GM21423 (cell line): Measurements from ENCODE around the gene MAP2K7.
"Not testable (repeated sequence)": the region's sequence is repeated elsewhere in the genome, so short reads cannot be mapped to it uniquely, and the experiment has no call there.

Experiments used
- ATAC-seq: cut with Tn5 transposase; IDR thresholded peaks from one replicate; pipeline ENCODE4 v1.9.1; 2021; ENCODE audit warnings: mild to moderate bottlenecking, moderate library complexity; ENCODE audit not compliant: unreplicated experiment

Gene MAP2K7

DNA sequence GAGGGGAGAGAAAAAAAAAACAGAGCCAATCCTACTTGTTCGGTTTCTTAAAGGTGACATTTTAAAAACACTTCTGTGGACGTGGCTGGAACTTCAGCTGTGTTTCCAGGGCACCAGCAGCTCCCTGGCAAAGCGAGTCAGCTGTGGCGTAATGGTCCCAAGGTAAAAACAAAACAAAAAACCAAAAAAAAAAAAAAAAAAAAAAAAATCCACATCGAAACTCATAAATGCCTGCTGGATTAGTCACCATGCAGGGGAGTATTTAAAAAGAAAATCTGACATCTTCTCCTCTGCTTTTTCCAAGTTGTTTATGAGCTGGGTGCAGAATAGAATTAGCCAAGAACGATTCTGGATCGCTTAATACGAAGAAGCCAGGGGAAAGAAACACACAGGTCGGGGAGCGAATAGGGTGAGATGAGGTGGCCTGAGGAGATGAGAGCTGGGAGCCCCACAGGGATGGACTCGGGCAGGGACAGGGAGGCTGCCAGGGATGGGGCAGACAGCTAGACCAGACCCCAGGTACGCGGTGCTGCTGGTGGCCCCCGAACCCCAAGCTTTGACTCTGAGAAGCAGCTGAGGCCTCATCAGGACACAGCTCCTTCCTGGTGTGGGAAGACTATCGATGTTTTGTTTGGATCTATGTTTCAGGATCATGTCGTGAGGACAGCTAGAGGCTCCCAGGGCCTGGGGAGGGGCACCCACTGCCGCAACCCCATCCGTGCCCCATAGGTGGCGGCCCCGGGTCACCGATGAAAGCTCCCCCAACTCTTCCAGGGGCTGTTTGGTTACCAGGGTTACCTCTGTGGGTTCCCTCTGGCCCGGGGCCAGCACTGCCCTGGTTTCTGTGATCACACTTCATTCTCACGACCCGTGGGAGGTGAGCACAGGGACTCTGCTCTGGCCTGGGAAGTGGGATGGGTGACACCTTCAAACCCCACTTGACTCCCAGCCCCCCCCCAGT lies 25.3 kb downstream of the MAP2K7 start:
- no peak for ATAC-seq

DNA sequence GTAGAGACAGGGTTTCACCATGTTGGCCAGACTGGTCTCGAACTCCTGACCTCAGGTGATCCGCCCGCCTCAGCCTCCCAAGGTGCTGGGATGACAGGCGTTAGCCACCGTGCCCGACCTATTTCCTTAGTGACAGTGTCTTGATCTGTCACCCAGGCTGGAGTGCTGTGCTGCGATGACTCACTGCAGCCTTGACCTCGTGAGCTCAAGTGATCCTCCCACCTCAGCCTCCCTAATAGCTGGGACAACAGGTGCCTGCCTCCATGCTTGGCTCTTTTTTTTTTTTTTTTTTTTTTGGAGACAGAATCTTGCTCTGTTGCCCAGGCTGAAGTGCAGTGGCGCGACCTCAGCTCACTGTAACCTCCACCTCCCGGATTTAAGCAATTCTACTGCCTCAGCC lies 26.4 kb downstream of the MAP2K7 start:
- not testable (repeated sequence) for ATAC-seq

- ATAC-seq, result no peak
Observed at GRCh38 chr19:7930765-7931164, 27.1 kb downstream of the MAP2K7 start.

GRCh38 chr19:7931221-7932061 lies 27.8 kb downstream of the MAP2K7 start:
- no peak for ATAC-seq

DNA sequence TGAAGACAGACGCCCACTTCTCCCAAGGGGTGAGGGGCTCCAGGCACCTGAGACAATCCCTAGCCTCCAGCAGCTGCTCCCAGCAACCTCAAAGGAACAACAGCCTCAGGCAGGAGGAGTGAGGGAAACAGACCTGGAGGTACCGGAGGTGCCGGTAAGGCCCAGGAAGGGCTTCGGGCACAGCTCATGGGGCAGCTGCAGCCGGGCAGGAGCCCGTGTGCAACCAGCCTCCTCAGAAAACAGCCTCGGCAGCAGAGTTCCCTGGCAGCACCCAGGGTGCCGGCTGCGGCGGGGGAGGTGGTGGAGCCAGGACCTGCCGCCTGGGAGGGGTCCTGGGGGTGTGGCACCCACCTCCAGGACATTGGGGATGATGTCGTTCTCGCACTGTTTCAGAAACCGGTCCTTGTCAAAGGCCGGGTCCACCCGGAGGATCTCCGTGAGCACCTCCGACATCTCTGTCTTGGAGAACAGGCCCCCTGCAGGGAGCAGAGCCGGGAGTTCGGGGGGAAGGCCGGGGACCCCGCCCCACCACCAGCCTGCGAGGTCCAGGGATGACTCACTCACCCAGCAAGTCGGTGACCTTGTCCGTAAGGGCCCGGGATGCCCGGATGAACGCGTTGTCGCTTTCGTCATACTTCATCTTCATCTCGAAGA lies 28.7 kb downstream of the MAP2K7 start:
- no peak for ATAC-seq

DNA sequence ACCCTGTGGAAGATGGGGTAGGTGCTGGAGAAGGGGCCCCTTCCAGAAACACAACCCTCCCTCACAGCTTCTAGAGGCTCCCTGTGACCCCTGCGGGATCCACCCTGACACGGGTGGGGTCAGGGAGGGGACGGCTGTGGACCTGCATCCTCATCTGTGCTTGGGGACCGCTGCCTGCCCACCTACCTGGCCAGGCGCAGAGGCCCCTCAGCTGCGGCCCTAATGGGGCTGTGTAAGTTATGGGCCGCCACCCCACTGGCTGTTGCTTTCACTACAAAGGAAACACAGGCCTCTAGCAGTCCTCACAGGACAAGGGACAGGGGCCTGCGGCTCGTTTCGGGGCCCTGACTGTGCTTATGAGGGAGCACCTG lies 29.2 kb downstream of the MAP2K7 start:
- ATAC-seq, result no peak

GRCh38 chr19:7933411-7933810 lies 29.7 kb downstream of the MAP2K7 start:
- no peak for ATAC-seq

- no peak for ATAC-seq
Observed at GRCh38 chr19:7933828-7934725, 30.4 kb downstream of the MAP2K7 start.

GRCh38 chr19:7934766-7935165 lies 31.1 kb downstream of the MAP2K7 start:
- no peak for ATAC-seq

DNA sequence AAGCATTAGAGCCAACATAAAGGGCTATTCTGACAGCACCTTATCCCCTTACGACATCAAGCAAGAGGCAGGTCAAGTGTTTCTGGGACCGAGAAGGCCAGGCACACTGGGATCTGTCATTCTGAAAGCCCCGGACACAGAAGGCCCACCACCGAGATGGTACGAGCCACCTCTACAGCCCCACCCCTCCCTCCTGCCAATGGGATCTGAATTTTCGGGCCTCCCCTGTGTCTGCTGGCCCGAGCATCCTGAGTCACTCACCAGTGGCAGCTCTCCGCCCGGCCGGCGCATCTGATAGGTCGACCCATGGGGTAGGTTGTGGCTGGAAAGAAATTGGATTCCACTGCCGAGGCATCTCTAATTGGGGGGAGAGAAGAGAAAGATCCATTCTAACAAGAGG lies 37.2 kb downstream of the MAP2K7 start:
- ATAC-seq, result no peak

DNA sequence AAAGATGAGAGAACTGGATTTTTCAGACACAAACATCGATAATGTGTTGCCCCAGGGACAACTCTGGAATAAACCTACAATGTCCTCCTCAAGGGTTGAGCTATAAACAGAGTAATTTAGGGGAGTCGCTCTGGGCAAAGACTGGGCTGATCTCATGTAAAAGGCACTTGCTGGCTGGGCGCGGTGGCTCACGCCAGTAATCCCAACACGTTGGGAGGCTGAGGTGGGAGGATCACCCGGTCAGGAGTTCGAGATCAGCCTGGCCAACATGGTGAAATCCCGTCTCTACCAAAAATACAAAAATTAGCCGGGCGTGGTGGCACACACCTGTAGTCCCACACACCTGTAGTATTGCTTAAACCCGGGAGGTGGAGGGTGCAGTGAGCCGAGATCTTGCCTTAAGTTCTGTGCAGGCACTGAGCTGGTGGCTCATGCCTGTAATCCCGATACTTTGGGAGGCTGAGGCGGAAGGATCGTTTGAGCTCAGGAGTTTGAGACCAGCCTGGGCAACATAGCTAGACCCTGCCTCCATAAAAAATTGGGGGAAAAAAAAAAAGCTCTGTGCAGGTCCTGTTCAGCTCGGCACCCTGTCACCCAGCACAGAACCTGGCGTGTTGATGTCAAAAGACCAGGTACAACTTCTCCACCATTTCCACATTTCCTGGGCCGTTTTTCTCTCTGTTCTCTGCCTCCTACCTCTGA lies 38.4 kb downstream of the MAP2K7 start:
- no peak for ATAC-seq

DNA sequence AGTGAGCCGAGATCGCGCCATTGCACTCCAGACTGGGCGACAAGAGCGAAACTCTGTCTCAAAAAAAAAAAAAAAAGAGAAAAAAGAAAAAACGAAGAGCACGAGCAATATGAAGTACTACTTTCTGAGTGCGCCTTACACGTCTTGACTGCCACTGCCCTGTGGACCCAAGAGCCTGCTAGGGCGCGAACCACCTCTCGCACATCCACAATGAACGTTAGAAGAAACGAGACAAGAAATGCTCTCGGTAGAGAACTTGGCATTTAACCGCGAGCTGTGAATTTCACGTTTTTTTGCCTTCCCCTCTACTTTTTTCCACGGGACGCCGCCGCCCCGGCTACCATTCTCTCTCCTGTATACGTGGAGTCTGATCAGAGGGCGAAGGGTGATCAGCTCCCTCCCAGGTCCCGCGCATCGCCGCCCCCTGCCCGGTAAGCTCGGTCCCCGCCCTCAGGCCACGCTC lies 39.3 kb downstream of the MAP2K7 start:
- ATAC-seq, result no peak

- ATAC-seq, result peak; percentile 94
Observed at GRCh38 chr19:7943444-7944176, 39.9 kb downstream of the MAP2K7 start, which contains the start of gene TIMM44. TIMM44 (minus strand) TSS chr19:7943666; CDS start chr19:7943651, 15 bp downstream.

GRCh38 chr19:7944177-7944761 lies 40.6 kb downstream of the MAP2K7 start:
- peak; percentile 20 for ATAC-seq

DNA sequence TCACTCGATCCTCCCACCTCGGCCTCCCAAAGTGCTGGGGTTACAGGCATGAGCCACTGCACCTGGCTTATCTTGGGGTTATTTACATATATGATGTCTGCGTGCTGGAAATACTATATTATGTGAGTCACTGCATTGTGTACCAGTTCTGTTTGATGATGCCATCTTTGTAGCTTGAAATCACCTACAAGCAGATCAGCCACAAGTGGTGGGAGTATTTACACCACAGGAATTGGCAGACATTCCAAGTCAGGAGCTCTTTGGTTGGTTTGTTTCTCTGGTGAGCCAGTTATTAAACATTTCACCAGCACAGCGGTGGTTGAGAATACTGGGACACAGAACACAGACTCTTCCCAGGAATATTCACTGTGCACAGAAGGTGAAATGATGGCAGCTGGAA lies 44.3 kb downstream of the MAP2K7 start:
- ATAC-seq, result no peak

DNA sequence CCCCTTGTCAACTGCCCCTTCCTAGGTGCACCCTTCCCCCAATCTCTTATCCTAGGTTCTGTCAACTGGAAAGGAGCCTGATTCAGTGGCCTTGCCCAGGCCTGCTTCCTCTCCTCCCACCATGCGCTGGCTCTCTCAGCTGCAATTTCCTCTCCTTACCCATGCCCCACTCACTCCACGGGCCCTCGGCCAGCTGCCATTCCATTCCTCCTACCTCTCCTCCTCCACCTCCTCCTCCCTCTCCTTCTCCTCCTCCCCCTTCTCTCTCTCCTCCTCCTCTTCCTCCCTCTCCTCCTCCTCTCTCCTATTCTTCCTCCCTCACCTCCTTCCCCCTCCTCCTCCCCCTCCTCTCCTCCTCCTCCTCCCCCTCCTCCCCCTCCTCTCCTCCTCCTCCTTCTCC lies 49.4 kb downstream of the MAP2K7 start:
- ATAC-seq, result no peak

DNA sequence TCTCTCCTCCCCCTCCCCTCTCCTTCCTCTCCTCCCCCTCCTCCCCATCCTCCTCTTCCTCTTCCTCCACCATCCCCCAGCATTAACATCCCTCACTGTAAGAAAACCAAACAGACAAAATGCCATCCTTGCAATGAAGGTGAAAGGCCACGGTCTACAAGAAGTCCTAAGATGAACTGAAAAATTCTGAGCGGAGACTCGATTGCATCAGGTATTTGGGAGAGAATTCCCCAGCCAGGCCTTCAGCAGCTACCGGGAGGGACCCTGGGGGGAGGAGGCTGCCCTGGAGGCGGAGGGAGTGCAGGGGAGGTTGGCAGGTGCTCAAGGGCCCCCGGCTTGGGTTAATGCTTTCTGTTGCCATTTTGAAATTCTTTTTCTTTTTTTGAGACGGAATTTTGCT lies 49.9 kb downstream of the MAP2K7 start:
- ATAC-seq, result no peak

DNA sequence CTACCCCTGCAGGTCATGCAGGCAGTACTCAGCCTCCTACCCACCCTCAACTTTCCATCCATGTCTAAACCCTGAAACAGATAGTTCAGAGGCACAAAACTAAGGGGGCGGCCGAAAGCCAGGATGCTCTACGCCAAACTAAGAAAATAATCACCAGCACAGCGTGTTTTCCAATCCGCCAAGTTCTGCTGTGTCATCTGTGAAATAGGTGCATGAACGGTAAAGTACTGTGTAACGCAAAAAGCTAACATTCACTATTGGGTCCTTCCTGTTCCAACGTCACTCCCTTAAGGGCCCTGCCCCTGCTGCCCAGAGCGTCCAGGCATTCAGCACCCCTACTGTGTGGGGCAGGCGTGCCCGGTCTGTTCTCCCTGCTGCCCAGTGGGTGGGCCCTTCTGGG lies 52.0 kb downstream of the MAP2K7 start:
- no peak for ATAC-seq
